ENCODE measurements around the gene PDE4D. TPM values are rescaled to one million over a fixed set of nuclear protein-coding genes. Genes with fewer than 3 reads are reported as not detected.

PDE4D gene
- total and polyA plus RNA-seq, 2 experiments from 2014 or later, result 21.9 to 54.2 TPM

- Histone ChIP-seq H3K36me3 (no peaks in the 10 kb centered on the region), H3K4me3 (no peak overlapping the region), H3K9me3 (ENCODE audit: low read depth) (no peaks in the 10 kb centered on the region), H3K4me1 (ENCODE audit: low read depth) (no peaks in the 10 kb centered on the region), H3K27ac (no peak overlapping the region), H3K27me3 (no peaks in the 10 kb centered on the region)
- DNase-seq (ENCODE audit: low read depth in 1 of 2, low spot score in 1 of 2), result no peak
- no peak for TF ChIP-seq CTCF (IDR thresholded peaks at IDR 0.05; ENCODE audit: low read depth, low read length)
Observed at GRCh38 chr5:59759600-59760351, 133.8 kb downstream of the PDE4D start.

- Histone ChIP-seq H3K4me1 (ENCODE audit: low read depth) (no peaks in the 10 kb centered on the region), H3K36me3 (no peaks in the 10 kb centered on the region), H3K27ac (no peak overlapping the region), H3K9me3 (ENCODE audit: low read depth) (no peaks in the 10 kb centered on the region), H3K27me3 (no peaks in the 10 kb centered on the region), H3K4me3 (no peak overlapping the region)
- no peak for TF ChIP-seq CTCF (IDR thresholded peaks at IDR 0.05; ENCODE audit: low read depth, low read length)
- DNase-seq (ENCODE audit: low read depth in 1 of 2, low spot score in 1 of 2), result no peak
Observed at GRCh38 chr5:59758566-59758965, 135.0 kb downstream of the PDE4D start.

- H3K36me3 ChIP-seq, result no peaks in the 10 kb centered on the region
- no peaks in the 10 kb centered on the region for H3K4me1 ChIP-seq (ENCODE audit: low read depth)
- no peak overlapping the region for H3K4me3 ChIP-seq
- no peak overlapping the region for H3K27ac ChIP-seq
- no peak for DNase-seq (ENCODE audit: low read depth in 1 of 2, low spot score in 1 of 2)
- TF ChIP-seq CTCF (IDR thresholded peaks at IDR 0.05; ENCODE audit: low read depth, low read length), result no peak
- no peaks in the 10 kb centered on the region for H3K27me3 ChIP-seq
- no peaks in the 10 kb centered on the region for H3K9me3 ChIP-seq (ENCODE audit: low read depth)
Observed at GRCh38 chr5:59757442-59757841, 136.1 kb downstream of the PDE4D start.

- Histone ChIP-seq H3K36me3 (no peaks in the 10 kb centered on the region), H3K27me3 (no peaks in the 10 kb centered on the region), H3K9me3 (ENCODE audit: low read depth) (no peaks in the 10 kb centered on the region), H3K4me3 (no peak overlapping the region), H3K4me1 (ENCODE audit: low read depth) (no peaks in the 10 kb centered on the region), H3K27ac (no peak overlapping the region)
- DNase-seq (ENCODE audit: low read depth in 1 of 2, low spot score in 1 of 2), result no peak
- TF ChIP-seq CTCF (IDR thresholded peaks at IDR 0.05; ENCODE audit: low read depth, low read length), result no peak
Observed at GRCh38 chr5:59756373-59757035, 137.0 kb downstream of the PDE4D start.

- no peaks in the 10 kb centered on the region for H3K27me3 ChIP-seq
- no peaks in the 10 kb centered on the region for H3K4me1 ChIP-seq (ENCODE audit: low read depth)
- no peak overlapping the region for H3K27ac ChIP-seq
- TF ChIP-seq CTCF (IDR thresholded peaks at IDR 0.05; ENCODE audit: low read depth, low read length), result no peak
- no peak overlapping the region for H3K4me3 ChIP-seq
- H3K36me3 ChIP-seq, result no peaks in the 10 kb centered on the region
- H3K9me3 ChIP-seq (ENCODE audit: low read depth), result no peaks in the 10 kb centered on the region
- no peak for DNase-seq (ENCODE audit: low read depth in 1 of 2, low spot score in 1 of 2)
Observed at GRCh38 chr5:59755476-59755875, 138.1 kb downstream of the PDE4D start.

Measured in cardiac muscle cell (in vitro differentiated cells and primary cell).